Panc1 (cell line): ENCODE data around the gene MEF2A. TPM values are rescaled to one million over a fixed set of nuclear protein-coding genes. Genes with fewer than 3 reads are reported as not detected.

Source experiments
- ATAC-seq: fragments of 200-7000 bp; cut with Tn5 transposase; 2 replicates; pipeline ENCODE4 v1.9.1; 2020; ENCODE audit warnings: mild to moderate bottlenecking, moderate library complexity
- BruUV-seq: library from RNA; stranded (reverse); fragments of 400-500 nt; replicated peaks from 2 replicates; lab custom pipeline; 2021; lab: Mats Ljungman, UMichigan
- CTCF ChIA-PET: fragments of 300-600 bp; sonication (Branson Sonifier 250); formaldehyde crosslinking; loops from one replicate; lab custom pipeline; 2022; ENCODE audit warnings: antibody characterized with exemption; lab: Charles Lee
- POLR2A ChIA-PET: fragments of 300-600 bp; sonication (Branson Sonifier 250); formaldehyde crosslinking; loops from one replicate; lab custom pipeline; 2022; ENCODE audit warnings: antibody characterized with exemption; lab: Charles Lee
- DNase-seq: peaks from one replicate; pipeline ENCODE4 v3.0.0-alpha.2; 2010; ENCODE audit warnings: low read depth, low spot score
- H3K27ac ChIP-seq: 2 replicates; pipeline ENCODE4 v1.5.1; 2011; ENCODE audit warnings: mild to moderate bottlenecking, low read length, inconsistent platforms
- H3K27me3 ChIP-seq: fragments of 200-500 bp; sonication (Bioruptor generic); 2 replicates; pipeline ENCODE4 v1.6.0; 2014; ENCODE audit warnings: low read length, inconsistent platforms; ENCODE audit not compliant: control insufficient read depth, insufficient read depth
- H3K36me3 ChIP-seq: fragments of 200-500 bp; sonication (Bioruptor generic); 2 replicates; pipeline ENCODE4 v1.5.1; 2014; ENCODE audit warnings: inconsistent platforms, mild to moderate bottlenecking, low read length, moderate library complexity; ENCODE audit not compliant: control insufficient read depth, insufficient read depth
- H3K4me1 ChIP-seq: 2 replicates; pipeline ENCODE4 v1.5.1; 2011; ENCODE audit warnings: inconsistent platforms, mild to moderate bottlenecking, low read length, moderate library complexity; ENCODE audit not compliant: control insufficient read depth, insufficient read depth
- H3K4me3 ChIP-seq, 2 experiments: 2 replicates each; pipeline ENCODE4 v1.5.1; 2011 to 2012; ENCODE audit warnings: low read depth in 2 of 2, low read length in 2 of 2, mild to moderate bottlenecking in 2 of 2, inconsistent platforms in 1 of 2, moderate library complexity in 1 of 2
- H3K9me3 ChIP-seq: fragments of 200-500 bp; sonication (Bioruptor generic); 2 replicates; pipeline ENCODE4 v1.5.1; 2014; ENCODE audit warnings: low read depth, mild to moderate bottlenecking, inconsistent platforms, low read length, moderate library complexity; ENCODE audit not compliant: control insufficient read depth, insufficient read depth
- CTCF ChIP-seq: fragments of 450-650 bp; IDR thresholded peaks from 2 replicates; pipeline ENCODE4 v1.5.1; 2017; ENCODE audit warnings: mild to moderate bottlenecking
- POLR2AphosphoS5 ChIP-seq: IDR thresholded peaks from 2 replicates; pipeline ENCODE4 v1.6.1; 2012; ENCODE audit warnings: mild to moderate bottlenecking, low read depth, low read length, moderate library complexity
- SIN3A ChIP-seq: IDR thresholded peaks from 2 replicates; pipeline ENCODE4 v1.6.1; 2012; ENCODE audit warnings: low read depth, mild to moderate bottlenecking, low read length, moderate library complexity, borderline replicate concordance; ENCODE audit not compliant: insufficient read depth
- TCF7L2 ChIP-seq: IDR thresholded peaks from 2 replicates; pipeline ENCODE4 v1.6.1; 2011; ENCODE audit warnings: mild to moderate bottlenecking, low read depth, low read length, inconsistent platforms
- in situ Hi-C: cut with HindIII; loops from 2 replicates; pipeline ENCODE4 v1.10.0; 2016; ENCODE audit warnings: low sequenced_read_pairs, low pct_unique_long_range_greater_than_20kb
- intact Hi-C: fragments of 100-400 bp; cut with micrococcal nuclease; formaldehyde crosslinking; loops from one replicate; pipeline ENCODE4 v1.10.0; 2022; ENCODE audit not compliant: unreplicated experiment
- total RNA-seq: library from RNA; stranded (reverse); gene quantifications from one replicate; pipeline ENCODE4 v1.2.1, GENCODE V29; 2021; ENCODE audit not compliant: unreplicated experiment
- TF ChIP-seq, protein P1 (sequence below), 2 experiments: IDR thresholded peaks; 2 replicates each; pipeline ENCODE4 v1.6.1; 2011 to 2012; ENCODE audit warnings: low read depth in 2 of 2, control low read depth in 1 of 2, low read length in 1 of 2, mild to moderate bottlenecking in 1 of 2, moderate library complexity in 1 of 2; ENCODE audit not compliant: insufficient read depth in 1 of 2

MEF2A gene
- total RNA-seq, 1 experiment from 2014 or later, result 31.1 TPM

DNA sequence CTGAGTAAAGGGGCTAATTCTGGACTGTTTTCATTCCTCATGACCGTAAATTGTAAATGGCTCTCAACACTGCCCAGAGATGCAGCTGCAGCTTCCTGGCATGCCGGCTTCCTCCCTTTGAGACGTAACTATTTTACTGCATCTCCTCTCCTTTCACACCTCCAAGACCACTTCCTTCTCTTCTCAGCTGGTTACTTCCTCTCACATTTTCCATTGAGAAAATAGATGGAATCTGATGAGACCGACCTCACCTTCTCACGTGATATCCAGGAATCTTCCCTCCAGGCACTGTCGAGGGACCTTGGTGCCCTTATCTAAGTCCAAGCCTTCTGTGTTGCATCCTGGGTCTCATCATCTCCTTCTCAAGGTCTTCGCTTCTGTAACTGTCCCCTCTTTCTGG, 154.7 kb downstream of the MEF2A start:
- no TSS peak for BruUV-seq
- no peaks in the 10 kb centered on the region for H3K4me1 ChIP-seq
- H3K27ac ChIP-seq, result no peak overlapping the region
- in situ Hi-C loops (no loop called here), intact Hi-C loops (no loop called here)
- ChIA-PET CTCF (no interaction called here), POLR2A (interaction anchor here (0.6 kb wide), 1 partner anchor 46 kb away, joined by 3 read pairs; no protein-coding TSS in a partner anchor)
- no peaks in the 10 kb centered on the region for H3K9me3 ChIP-seq
- no peaks in the 10 kb centered on the region for H3K27me3 ChIP-seq
- TF ChIP-seq TCF7L2, result no peak
- TF ChIP-seq, protein P1, sequence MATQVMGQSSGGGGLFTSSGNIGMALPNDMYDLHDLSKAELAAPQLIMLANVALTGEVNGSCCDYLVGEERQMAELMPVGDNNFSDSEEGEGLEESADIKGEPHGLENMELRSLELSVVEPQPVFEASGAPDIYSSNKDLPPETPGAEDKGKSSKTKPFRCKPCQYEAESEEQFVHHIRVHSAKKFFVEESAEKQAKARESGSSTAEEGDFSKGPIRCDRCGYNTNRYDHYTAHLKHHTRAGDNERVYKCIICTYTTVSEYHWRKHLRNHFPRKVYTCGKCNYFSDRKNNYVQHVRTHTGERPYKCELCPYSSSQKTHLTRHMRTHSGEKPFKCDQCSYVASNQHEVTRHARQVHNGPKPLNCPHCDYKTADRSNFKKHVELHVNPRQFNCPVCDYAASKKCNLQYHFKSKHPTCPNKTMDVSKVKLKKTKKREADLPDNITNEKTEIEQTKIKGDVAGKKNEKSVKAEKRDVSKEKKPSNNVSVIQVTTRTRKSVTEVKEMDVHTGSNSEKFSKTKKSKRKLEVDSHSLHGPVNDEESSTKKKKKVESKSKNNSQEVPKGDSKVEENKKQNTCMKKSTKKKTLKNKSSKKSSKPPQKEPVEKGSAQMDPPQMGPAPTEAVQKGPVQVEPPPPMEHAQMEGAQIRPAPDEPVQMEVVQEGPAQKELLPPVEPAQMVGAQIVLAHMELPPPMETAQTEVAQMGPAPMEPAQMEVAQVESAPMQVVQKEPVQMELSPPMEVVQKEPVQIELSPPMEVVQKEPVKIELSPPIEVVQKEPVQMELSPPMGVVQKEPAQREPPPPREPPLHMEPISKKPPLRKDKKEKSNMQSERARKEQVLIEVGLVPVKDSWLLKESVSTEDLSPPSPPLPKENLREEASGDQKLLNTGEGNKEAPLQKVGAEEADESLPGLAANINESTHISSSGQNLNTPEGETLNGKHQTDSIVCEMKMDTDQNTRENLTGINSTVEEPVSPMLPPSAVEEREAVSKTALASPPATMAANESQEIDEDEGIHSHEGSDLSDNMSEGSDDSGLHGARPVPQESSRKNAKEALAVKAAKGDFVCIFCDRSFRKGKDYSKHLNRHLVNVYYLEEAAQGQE (IDR thresholded peaks at IDR 0.05; ENCODE audit: insufficient read depth in 1 of 2, low read depth in 2 of 2, low read length in 1 of 2), result no peak
- no peak for TF ChIP-seq CTCF
- no peak for TF ChIP-seq POLR2AphosphoS5
- TF ChIP-seq SIN3A, result no peak
- ATAC-seq (no peak), DNase-seq (no peak)
- H3K36me3 ChIP-seq, result no peaks in the 10 kb centered on the region
- no peak overlapping the region for H3K4me3 ChIP-seq

GRCh38 chr15:99721104-99721778, 155.5 kb downstream of the MEF2A start:
- H3K9me3 ChIP-seq, result no peaks in the 10 kb centered on the region
- H3K36me3 ChIP-seq, result no peaks in the 10 kb centered on the region
- H3K27me3 ChIP-seq, result no peaks in the 10 kb centered on the region
- H3K4me1 ChIP-seq, result no peaks in the 10 kb centered on the region
- DNase-seq, result no peak
- POLR2A ChIA-PET, result no interaction called here
- H3K4me3 ChIP-seq, result no peak overlapping the region
- no TSS peak for BruUV-seq
- intact Hi-C loops (no loop called here), in situ Hi-C loops (no loop called here)
- H3K27ac ChIP-seq, result no peak overlapping the region
- CTCF ChIA-PET, result no interaction called here
- TF ChIP-seq SIN3A, result no peak
- TF ChIP-seq POLR2AphosphoS5, result no peak
- no peak for TF ChIP-seq TCF7L2
- TF ChIP-seq CTCF, result no peak
- TF ChIP-seq, protein P1 (IDR thresholded peaks at IDR 0.05; ENCODE audit: insufficient read depth in 1 of 2, low read depth in 2 of 2, low read length in 1 of 2), result no peak
- ATAC-seq, result 0 out of 2 replicates have a peak, but pooled peaks have one; percentile 25
